ENCODE data around the gene IRS1.

IRS1 gene

GRCh38 chr2:226788881-226789490, 10.6 kb downstream of the IRS1 start:
- Histone ChIP-seq H3K4me3 (ENCODE audit: low read depth, low read length) (no peak overlapping the region), H3K27me3 (no peaks in the 10 kb centered on the region), H3K36me3 (no peaks in the 10 kb centered on the region), H3K9me3 (no peaks in the 10 kb centered on the region), H3K4me1 (no peaks in the 10 kb centered on the region)
- no peak for DNase-seq
- no peak for TF ChIP-seq CTCF (IDR thresholded peaks at IDR 0.05; ENCODE audit: low read depth, low read length)

GRCh38 chr2:226788064-226788463, 11.6 kb downstream of the IRS1 start:
- no peak for DNase-seq
- Histone ChIP-seq H3K27me3 (no peaks in the 10 kb centered on the region), H3K9me3 (no peaks in the 10 kb centered on the region), H3K4me3 (ENCODE audit: low read depth, low read length) (no peak overlapping the region), H3K36me3 (no peaks in the 10 kb centered on the region), H3K4me1 (no peaks in the 10 kb centered on the region)
- no peak for TF ChIP-seq CTCF (IDR thresholded peaks at IDR 0.05; ENCODE audit: low read depth, low read length)

- TF ChIP-seq CTCF (IDR thresholded peaks at IDR 0.05; ENCODE audit: low read depth, low read length), result no peak
- no peaks in the 10 kb centered on the region for H3K27me3 ChIP-seq
- no peaks in the 10 kb centered on the region for H3K9me3 ChIP-seq
- H3K36me3 ChIP-seq, result no peaks in the 10 kb centered on the region
- no peak overlapping the region for H3K4me3 ChIP-seq (ENCODE audit: low read depth, low read length)
- H3K4me1 ChIP-seq, result no peaks in the 10 kb centered on the region
- DNase-seq, result no peak
Observed at GRCh38 chr2:226783885-226784284, 15.7 kb downstream of the IRS1 start.

- Histone ChIP-seq H3K4me1 (no peaks in the 10 kb centered on the region), H3K36me3 (no peaks in the 10 kb centered on the region), H3K4me3 (ENCODE audit: low read depth, low read length) (no peak overlapping the region), H3K27me3 (no peaks in the 10 kb centered on the region), H3K9me3 (no peaks in the 10 kb centered on the region)
- TF ChIP-seq CTCF (IDR thresholded peaks at IDR 0.05; ENCODE audit: low read depth, low read length), result no peak
- DNase-seq, result no peak
Observed at GRCh38 chr2:226782092-226782713, 17.4 kb downstream of the IRS1 start.

- Histone ChIP-seq H3K4me1 (no peaks in the 10 kb centered on the region), H3K36me3 (no peaks in the 10 kb centered on the region), H3K9me3 (no peaks in the 10 kb centered on the region), H3K27me3 (no peaks in the 10 kb centered on the region), H3K4me3 (ENCODE audit: low read depth, low read length) (no peak overlapping the region)
- DNase-seq, result no peak
- TF ChIP-seq CTCF (IDR thresholded peaks at IDR 0.05; ENCODE audit: low read depth, low read length), result no peak
Observed at GRCh38 chr2:226780431-226780830, 19.2 kb downstream of the IRS1 start.

GRCh38 chr2:226777611-226778010, 22.0 kb downstream of the IRS1 start:
- no peak for DNase-seq
- Histone ChIP-seq H3K27me3 (no peaks in the 10 kb centered on the region), H3K9me3 (no peaks in the 10 kb centered on the region), H3K4me3 (ENCODE audit: low read depth, low read length) (no peak overlapping the region), H3K4me1 (no peaks in the 10 kb centered on the region; the same call in 1 of the 2 replicates), H3K36me3 (no peaks in the 10 kb centered on the region)
- no peak for TF ChIP-seq CTCF (IDR thresholded peaks at IDR 0.05; ENCODE audit: low read depth, low read length)

Data from BE2C (cell line).